Measurements from ENCODE around the gene KLHL9.

KLHL9 gene

GRCh38 chr9:21294904-21295538, 40.2 kb downstream of the KLHL9 start:
- no peak for TF ChIP-seq CTCF (IDR thresholded peaks at IDR 0.05; ENCODE audit: low read length, missing control alignments)
- no peak for DNase-seq (ENCODE audit: low read depth)
- H3K4me3 ChIP-seq (replicated peaks; ENCODE audit: low read depth, low read length) = no peak overlapping the region

- no peak for TF ChIP-seq CTCF (IDR thresholded peaks at IDR 0.05; ENCODE audit: low read length, missing control alignments)
- peak; percentile 10 for DNase-seq (ENCODE audit: low read depth)
- H3K4me3 ChIP-seq (replicated peaks; ENCODE audit: low read depth, low read length) = no peak overlapping the region
These were observed 40.8 kb downstream of the KLHL9 start for GRCh38 chr9:21294364-21294774.

- TF ChIP-seq CTCF (IDR thresholded peaks at IDR 0.05; ENCODE audit: low read length, missing control alignments) = no peak
- DNase-seq (ENCODE audit: low read depth) = no peak
- no peak overlapping the region for H3K4me3 ChIP-seq (replicated peaks; ENCODE audit: low read depth, low read length)
These were observed 45.4 kb downstream of the KLHL9 start for GRCh38 chr9:21289848-21290247.

GRCh38 chr9:21287280-21287679, 47.9 kb downstream of the KLHL9 start:
- no peak for TF ChIP-seq CTCF (IDR thresholded peaks at IDR 0.05; ENCODE audit: low read length, missing control alignments)
- no peak for DNase-seq (ENCODE audit: low read depth)
- no peak overlapping the region for H3K4me3 ChIP-seq (replicated peaks; ENCODE audit: low read depth, low read length)

GRCh38 chr9:21286659-21287058, 48.5 kb downstream of the KLHL9 start:
- no peak overlapping the region for H3K4me3 ChIP-seq (replicated peaks; ENCODE audit: low read depth, low read length)
- TF ChIP-seq CTCF (IDR thresholded peaks at IDR 0.05; ENCODE audit: low read length, missing control alignments) = no peak
- DNase-seq (ENCODE audit: low read depth) = no peak

GRCh38 chr9:21286099-21286498, 49.1 kb downstream of the KLHL9 start:
- no peak for TF ChIP-seq CTCF (IDR thresholded peaks at IDR 0.05; ENCODE audit: low read length, missing control alignments)
- H3K4me3 ChIP-seq (replicated peaks; ENCODE audit: low read depth, low read length) = no peak overlapping the region

GRCh38 chr9:21281275-21281674, 53.9 kb downstream of the KLHL9 start:
- TF ChIP-seq CTCF (IDR thresholded peaks at IDR 0.05; ENCODE audit: low read length, missing control alignments) = no peak
- no peak for DNase-seq (ENCODE audit: low read depth)
- no peak overlapping the region for H3K4me3 ChIP-seq (replicated peaks; ENCODE audit: low read depth, low read length)

More at GRCh38 chr9:21286099-21286498, 49.1 kb downstream of the KLHL9 start:
- no peak for DNase-seq (ENCODE audit: low read depth)

Measured in fibroblast of pulmonary artery (primary cell).